ENCODE results near the gene HOXA2. TPM values are rescaled to one million over a fixed set of nuclear protein-coding genes. Genes with fewer than 3 reads are reported as not detected.

The HOXA2 gene
- total RNA-seq, 4 donors from 2014 or later = 0.29 to 0.88 (median 0.38) TPM; not detected in 1

DNA sequence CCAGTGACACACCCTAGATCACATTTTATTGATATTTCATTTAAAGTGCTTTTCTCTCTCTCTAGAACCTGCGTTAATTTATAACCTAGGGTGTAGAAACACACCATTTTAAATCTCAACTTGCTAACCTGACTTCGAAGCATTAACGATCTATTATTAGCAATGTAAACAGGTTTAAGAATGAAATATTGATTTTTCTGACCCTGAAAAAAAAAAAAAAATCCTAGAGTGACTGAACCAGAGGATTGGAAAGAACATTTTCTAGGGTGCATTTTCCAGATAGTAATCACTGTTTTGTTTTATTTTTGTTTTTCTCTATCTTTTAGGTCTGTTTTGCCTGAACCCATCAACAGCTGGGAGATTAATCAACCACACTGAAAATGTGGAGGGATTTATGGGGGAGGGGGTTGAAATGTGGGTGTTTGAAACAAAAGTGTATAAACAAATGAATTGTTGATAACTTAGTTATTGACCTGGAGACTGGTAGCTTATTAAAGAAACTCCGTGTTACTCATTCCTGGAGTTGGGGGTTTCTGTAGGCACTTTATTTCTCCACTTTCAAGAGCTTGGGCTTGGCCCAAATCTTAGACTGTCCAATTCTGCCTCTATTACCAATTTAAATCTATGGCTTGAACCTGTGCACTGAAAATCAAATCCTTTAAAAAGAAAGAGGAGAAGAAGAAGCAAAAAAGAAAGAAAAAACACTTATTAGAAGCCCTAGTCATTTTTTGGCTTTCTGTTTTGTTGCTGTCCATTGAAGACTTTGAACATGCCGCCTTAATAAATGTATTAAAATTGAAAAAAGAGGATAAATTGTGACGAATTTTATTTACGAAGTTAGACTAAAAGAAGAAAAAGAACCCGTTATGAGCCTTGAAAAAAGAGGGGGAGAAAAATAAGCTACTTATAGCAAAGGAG is 2.8 kb downstream of the HOXA2 start:
- no peak for ATAC-seq
- H3K4me1 ChIP-seq = peaks cover 11 to 24% of the 10 kb centered on the region in 2 donors
- TF ChIP-seq, protein P1, sequence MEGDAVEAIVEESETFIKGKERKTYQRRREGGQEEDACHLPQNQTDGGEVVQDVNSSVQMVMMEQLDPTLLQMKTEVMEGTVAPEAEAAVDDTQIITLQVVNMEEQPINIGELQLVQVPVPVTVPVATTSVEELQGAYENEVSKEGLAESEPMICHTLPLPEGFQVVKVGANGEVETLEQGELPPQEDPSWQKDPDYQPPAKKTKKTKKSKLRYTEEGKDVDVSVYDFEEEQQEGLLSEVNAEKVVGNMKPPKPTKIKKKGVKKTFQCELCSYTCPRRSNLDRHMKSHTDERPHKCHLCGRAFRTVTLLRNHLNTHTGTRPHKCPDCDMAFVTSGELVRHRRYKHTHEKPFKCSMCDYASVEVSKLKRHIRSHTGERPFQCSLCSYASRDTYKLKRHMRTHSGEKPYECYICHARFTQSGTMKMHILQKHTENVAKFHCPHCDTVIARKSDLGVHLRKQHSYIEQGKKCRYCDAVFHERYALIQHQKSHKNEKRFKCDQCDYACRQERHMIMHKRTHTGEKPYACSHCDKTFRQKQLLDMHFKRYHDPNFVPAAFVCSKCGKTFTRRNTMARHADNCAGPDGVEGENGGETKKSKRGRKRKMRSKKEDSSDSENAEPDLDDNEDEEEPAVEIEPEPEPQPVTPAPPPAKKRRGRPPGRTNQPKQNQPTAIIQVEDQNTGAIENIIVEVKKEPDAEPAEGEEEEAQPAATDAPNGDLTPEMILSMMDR (IDR thresholded peaks at IDR 0.05 in 4 of 5, conservative IDR thresholded peaks at IDR 0.05 in 1 of 5) = no peak
- no peak for TF ChIP-seq POLR2A (IDR thresholded peaks at IDR 0.05)
- no peaks in the 10 kb centered on the region for H3K27me3 ChIP-seq
- DNase-seq = no peak
- H3K4me3 ChIP-seq = no peak overlapping the region
- intact Hi-C loops (cut with DNase I; ENCODE audit: low total_unique reads) (no loop called here), in situ Hi-C loops (cut with MboI; ENCODE audit: low sequenced_read_pairs in 4 of 4) (no loop called here)
- peak overlapping the region in 1 of 4 donors; percentile 19 for H3K27ac ChIP-seq
- no peaks in the 10 kb centered on the region for H3K36me3 ChIP-seq
- H3K9me3 ChIP-seq = no peaks in the 10 kb centered on the region

DNA sequence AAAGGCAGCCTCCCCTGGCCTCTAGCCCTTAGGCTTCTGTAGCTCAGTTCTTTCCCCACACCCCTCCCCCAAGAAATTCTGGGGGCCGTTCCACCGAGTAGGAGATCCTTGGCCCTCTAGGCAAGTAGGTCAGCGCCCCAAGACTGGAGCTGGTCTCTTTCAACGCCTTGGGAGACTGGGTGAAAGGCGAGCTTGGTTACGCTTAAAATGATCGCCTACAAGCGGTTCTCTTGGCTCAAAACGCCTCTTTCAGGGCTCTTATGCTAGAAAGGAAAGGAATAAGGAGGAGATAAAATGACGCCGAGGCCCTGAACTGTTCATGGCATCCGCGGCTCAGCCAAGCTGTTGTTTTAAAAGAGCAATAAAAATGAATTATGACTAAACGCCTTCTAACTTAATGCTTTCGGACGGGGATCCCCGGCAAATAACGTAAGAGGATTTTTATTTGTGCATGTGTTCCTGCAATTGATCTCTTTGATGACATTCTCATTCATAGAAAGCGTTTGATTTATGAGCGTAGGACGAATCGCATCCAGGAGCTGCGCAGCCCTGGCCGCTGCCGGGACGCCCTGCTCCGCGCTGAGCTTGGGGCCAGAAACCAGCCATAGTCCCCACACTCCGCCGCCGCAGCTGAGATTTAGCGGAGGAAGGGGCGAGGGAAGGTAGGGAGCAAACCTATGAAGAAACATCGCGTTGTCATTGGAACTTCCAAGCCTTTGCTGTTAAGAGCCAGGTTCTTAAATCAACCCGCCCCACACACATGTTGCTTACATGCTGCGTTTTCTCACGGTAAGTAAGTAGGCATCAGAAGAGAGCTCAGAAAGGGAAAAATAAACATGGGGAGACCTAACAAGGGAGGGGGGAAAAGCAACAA is 3.7 kb downstream of the HOXA2 start:
- DNase-seq (no peak), ATAC-seq (peak in 1 of 2 donors; percentile 16)
- TF ChIP-seq, protein P1 (IDR thresholded peaks at IDR 0.05 in 4 of 5, conservative IDR thresholded peaks at IDR 0.05 in 1 of 5) = no peak
- TF ChIP-seq POLR2A (IDR thresholded peaks at IDR 0.05) = no peak
- H3K27me3 ChIP-seq = no peaks in the 10 kb centered on the region
- H3K9me3 ChIP-seq = no peaks in the 10 kb centered on the region
- H3K36me3 ChIP-seq = no peaks in the 10 kb centered on the region
- in situ Hi-C loops (cut with MboI; ENCODE audit: low sequenced_read_pairs in 4 of 4) (no loop called here), intact Hi-C loops (cut with DNase I; ENCODE audit: low total_unique reads) (no loop called here)
- peak overlapping the region in 3 of 4 donors; percentile 21 to 78 (median 46) for H3K27ac ChIP-seq
- peak overlapping the region; percentile 29 to 78 (median 34) for H3K4me3 ChIP-seq
- H3K4me1 ChIP-seq = peaks cover 11 to 24% of the 10 kb centered on the region in 2 donors

DNA sequence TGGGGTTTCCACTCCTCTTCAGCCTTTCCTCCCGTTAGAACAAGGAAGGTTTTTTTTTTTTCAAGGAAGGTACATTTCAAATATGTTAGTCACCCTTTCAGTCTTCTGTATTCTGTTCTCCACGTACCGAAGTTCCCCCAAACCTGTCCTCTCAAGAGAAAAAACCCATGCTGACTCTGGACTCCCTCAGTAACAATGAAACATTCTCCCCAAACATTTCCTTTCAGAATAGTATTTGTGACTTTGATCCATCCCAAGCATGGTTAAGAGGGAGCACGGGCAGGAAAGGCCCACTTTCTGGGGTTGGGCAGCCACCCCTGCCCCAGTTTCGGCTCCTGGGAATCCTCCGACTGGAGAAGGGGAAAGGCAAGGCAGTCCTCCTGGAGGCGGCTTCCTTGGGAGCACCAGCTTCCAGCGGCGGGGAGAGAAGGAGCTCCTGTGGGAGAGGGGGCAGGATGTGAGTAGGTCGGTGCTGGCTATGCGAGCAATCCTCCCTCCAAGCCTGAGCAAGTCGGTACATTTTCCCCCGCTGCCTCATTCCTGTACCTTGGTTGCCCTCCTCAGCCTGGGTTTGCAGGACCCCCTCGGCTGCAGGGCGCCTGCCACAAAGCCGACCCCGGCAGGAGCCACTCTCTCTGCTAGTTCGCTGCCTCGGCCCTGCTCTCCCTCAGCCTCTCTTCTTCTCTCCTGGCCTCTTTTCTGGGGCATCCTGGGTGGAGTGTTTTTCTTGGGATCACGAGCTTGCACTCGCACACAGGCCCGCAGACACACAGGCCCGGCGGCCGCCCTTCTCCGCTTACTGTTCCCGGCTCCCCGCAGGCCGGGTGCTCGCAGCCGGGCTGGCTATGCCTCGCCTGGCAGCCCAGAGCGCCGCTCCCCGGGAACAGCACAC is 4.6 kb downstream of the HOXA2 start:
- no peaks in the 10 kb centered on the region for H3K27me3 ChIP-seq
- H3K4me1 ChIP-seq = peaks cover 11 to 24% of the 10 kb centered on the region in 2 donors

More for the DNA sequence above, 4.6 kb downstream of the HOXA2 start:
- in situ Hi-C loops (cut with MboI; ENCODE audit: low sequenced_read_pairs in 4 of 4) (no loop called here), intact Hi-C loops (cut with DNase I; ENCODE audit: low total_unique reads) (loop anchor here (2.0 kb wide), 1 partner anchor 33 kb away; the partner anchor contains the start of gene HOXA4)
- Histone ChIP-seq H3K27ac (peak overlapping the region in 3 of 4 donors; percentile 21 to 78 (median 46)), H3K9me3 (no peaks in the 10 kb centered on the region), H3K36me3 (no peaks in the 10 kb centered on the region), H3K4me3 (peak overlapping the region; percentile 30 to 97 (median 58))
- TF ChIP-seq POLR2A (IDR thresholded peaks at IDR 0.05) = no peak
- TF ChIP-seq, protein P1 (IDR thresholded peaks at IDR 0.05 in 4 of 5, conservative IDR thresholded peaks at IDR 0.05 in 1 of 5) = no peak
- ATAC-seq (no peak), DNase-seq (no peak)

Data from gastrocnemius medialis (tissue), 4 donors.